Vagina (tissue), 2 donors: ENCODE measurements around the gene APOA4. TPM values are rescaled to one million over a fixed set of nuclear protein-coding genes. Genes with fewer than 3 reads are reported as not detected.

Experiments used
- DNase-seq, 2 donors: peaks; one replicate each; pipeline ENCODE4 v3.0.0-alpha.2; 2017; ENCODE audit errors: extremely low spot score in 2 of 2
- H3K27ac ChIP-seq: fragments of 200-600 bp; sonication (generic); one replicate; pipeline ENCODE4 v1.5.1; 2019
- H3K27me3 ChIP-seq: fragments of 200-600 bp; sonication (generic); one replicate; pipeline ENCODE4 v1.5.1; 2019
- H3K36me3 ChIP-seq, 2 donors: fragments of 200-600 bp; sonication (generic); one replicate each; pipeline ENCODE4 v1.5.1; 2017 to 2019
- H3K4me1 ChIP-seq: fragments of 200-600 bp; sonication (generic); one replicate; pipeline ENCODE4 v1.5.1; 2019
- H3K4me3 ChIP-seq, 2 donors: fragments of 200-600 bp; sonication (generic); 1 replicate in 1 of 2; 2 replicates in 1 of 2; pipeline ENCODE4 v1.5.1; 2016 to 2019
- H3K9me3 ChIP-seq: fragments of 200-600 bp; sonication (generic); one replicate; pipeline ENCODE4 v1.5.1; 2019
- POLR2A ChIP-seq, 2 donors: fragments of 450-650 bp; IDR thresholded peaks; one replicate each; pipeline ENCODE4 v1.6.1; 2017; ENCODE audit warnings: antibody characterized with exemption in 2 of 2, mild to moderate bottlenecking in 2 of 2, moderate library complexity in 2 of 2
- POLR2AphosphoS5 ChIP-seq, 2 donors: sonication (generic); formaldehyde crosslinking; IDR thresholded peaks; one replicate each; pipeline ENCODE4 v1.9.0; 2017; ENCODE audit warnings: antibody characterized with exemption in 2 of 2, mild to moderate bottlenecking in 2 of 2, low read depth in 1 of 2; ENCODE audit not compliant: insufficient read depth in 1 of 2
- intact Hi-C: fragments of 100-400 bp; cut with DNase I; formaldehyde crosslinking; loops from one replicate; pipeline ENCODE4 v1.15.1; 2023
- total RNA-seq: library from RNA; depleted of rRNA; stranded (reverse); fragments of >200 nt; gene quantifications from one replicate; pipeline ENCODE4 v1.2.3, GENCODE V29; 2016
- TF ChIP-seq, protein P1 (sequence below), 3 experiments: fragments of 450-650 bp in 2 of 3; fragments of 200-600 bp in 1 of 3; sonication (generic) in 1 of 3; IDR thresholded peaks; one replicate each; pipeline ENCODE4 v1.5.1; 2017 to 2019; ENCODE audit warnings: antibody characterized with exemption in 3 of 3, mild to moderate bottlenecking in 2 of 3, moderate library complexity in 2 of 3

Gene APOA4
- total RNA-seq, 1 donor from 2014 or later = not detected

GRCh38 chr11:116862185-116862584 is 39.1 kb upstream of the APOA4 start:
- Histone ChIP-seq H3K4me1 (no peaks in the 10 kb centered on the region), H3K36me3 (peaks cover 0 to 82% of the 10 kb centered on the region in 2 donors), H3K27ac (no peak overlapping the region), H3K27me3 (no peaks in the 10 kb centered on the region), H3K4me3 (no peak overlapping the region), H3K9me3 (no peaks in the 10 kb centered on the region)
- no peak for DNase-seq
- intact Hi-C loops = no loop called here
- no peak for TF ChIP-seq POLR2AphosphoS5 (IDR thresholded peaks at IDR 0.05; ENCODE audit: insufficient read depth in 1 of 2, low read depth in 1 of 2)
- TF ChIP-seq, protein P1, sequence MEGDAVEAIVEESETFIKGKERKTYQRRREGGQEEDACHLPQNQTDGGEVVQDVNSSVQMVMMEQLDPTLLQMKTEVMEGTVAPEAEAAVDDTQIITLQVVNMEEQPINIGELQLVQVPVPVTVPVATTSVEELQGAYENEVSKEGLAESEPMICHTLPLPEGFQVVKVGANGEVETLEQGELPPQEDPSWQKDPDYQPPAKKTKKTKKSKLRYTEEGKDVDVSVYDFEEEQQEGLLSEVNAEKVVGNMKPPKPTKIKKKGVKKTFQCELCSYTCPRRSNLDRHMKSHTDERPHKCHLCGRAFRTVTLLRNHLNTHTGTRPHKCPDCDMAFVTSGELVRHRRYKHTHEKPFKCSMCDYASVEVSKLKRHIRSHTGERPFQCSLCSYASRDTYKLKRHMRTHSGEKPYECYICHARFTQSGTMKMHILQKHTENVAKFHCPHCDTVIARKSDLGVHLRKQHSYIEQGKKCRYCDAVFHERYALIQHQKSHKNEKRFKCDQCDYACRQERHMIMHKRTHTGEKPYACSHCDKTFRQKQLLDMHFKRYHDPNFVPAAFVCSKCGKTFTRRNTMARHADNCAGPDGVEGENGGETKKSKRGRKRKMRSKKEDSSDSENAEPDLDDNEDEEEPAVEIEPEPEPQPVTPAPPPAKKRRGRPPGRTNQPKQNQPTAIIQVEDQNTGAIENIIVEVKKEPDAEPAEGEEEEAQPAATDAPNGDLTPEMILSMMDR (IDR thresholded peaks at IDR 0.05) = no peak
- TF ChIP-seq POLR2A (IDR thresholded peaks at IDR 0.05) = no peak

- DNase-seq = no peak
- H3K27me3 ChIP-seq = no peaks in the 10 kb centered on the region
- no peaks in the 10 kb centered on the region for H3K4me1 ChIP-seq
- H3K27ac ChIP-seq = no peak overlapping the region
- TF ChIP-seq POLR2A (IDR thresholded peaks at IDR 0.05) (no peak), POLR2AphosphoS5 (IDR thresholded peaks at IDR 0.05; ENCODE audit: insufficient read depth in 1 of 2, low read depth in 1 of 2) (no peak)
- TF ChIP-seq, protein P1 (IDR thresholded peaks at IDR 0.05) = no peak
- no peaks in the 10 kb centered on the region for H3K9me3 ChIP-seq
- intact Hi-C loops = no loop called here
- peaks cover 0 to 76% of the 10 kb centered on the region in 2 donors for H3K36me3 ChIP-seq
- no peak overlapping the region for H3K4me3 ChIP-seq
These were observed 38.4 kb upstream of the APOA4 start for GRCh38 chr11:116861539-116861938.

- no peaks in the 10 kb centered on the region for H3K27me3 ChIP-seq
- intact Hi-C loops = no loop called here
- peaks cover 0 to 69% of the 10 kb centered on the region in 2 donors for H3K36me3 ChIP-seq
- H3K9me3 ChIP-seq = no peaks in the 10 kb centered on the region
- DNase-seq = no peak
- TF ChIP-seq, protein P1 (IDR thresholded peaks at IDR 0.05) = no peak
- TF ChIP-seq POLR2A (IDR thresholded peaks at IDR 0.05) (no peak), POLR2AphosphoS5 (IDR thresholded peaks at IDR 0.05; ENCODE audit: insufficient read depth in 1 of 2, low read depth in 1 of 2) (no peak)
- no peak overlapping the region for H3K27ac ChIP-seq
- H3K4me3 ChIP-seq = no peak overlapping the region
- H3K4me1 ChIP-seq = no peaks in the 10 kb centered on the region
These were observed 37.2 kb upstream of the APOA4 start for GRCh38 chr11:116860303-116860702.

GRCh38 chr11:116859175-116859574 is 36.1 kb upstream of the APOA4 start:
- no peaks in the 10 kb centered on the region for H3K9me3 ChIP-seq
- no peak for DNase-seq
- TF ChIP-seq, protein P1 (IDR thresholded peaks at IDR 0.05) = no peak
- no peak for TF ChIP-seq POLR2A (IDR thresholded peaks at IDR 0.05)
- TF ChIP-seq POLR2AphosphoS5 (IDR thresholded peaks at IDR 0.05; ENCODE audit: insufficient read depth in 1 of 2, low read depth in 1 of 2) = no peak
- H3K4me1 ChIP-seq = peaks cover 2% of the 10 kb centered on the region
- no peaks in the 10 kb centered on the region for H3K27me3 ChIP-seq
- no peak overlapping the region for H3K27ac ChIP-seq
- H3K4me3 ChIP-seq = no peak overlapping the region
- H3K36me3 ChIP-seq = peaks cover 0 to 59% of the 10 kb centered on the region in 2 donors
- intact Hi-C loops = no loop called here

GRCh38 chr11:116857936-116858335 is 34.8 kb upstream of the APOA4 start:
- H3K9me3 ChIP-seq = no peaks in the 10 kb centered on the region
- intact Hi-C loops = no loop called here
- TF ChIP-seq POLR2A (IDR thresholded peaks at IDR 0.05) = no peak
- TF ChIP-seq, protein P1 (IDR thresholded peaks at IDR 0.05) = no peak
- H3K4me1 ChIP-seq = peaks cover 15% of the 10 kb centered on the region
- no peak overlapping the region for H3K4me3 ChIP-seq
- H3K27ac ChIP-seq = no peak overlapping the region
- H3K27me3 ChIP-seq = no peaks in the 10 kb centered on the region
- H3K36me3 ChIP-seq = peaks cover 0 to 48% of the 10 kb centered on the region in 2 donors
- no peak for DNase-seq
